ENCODE data around the gene SDSL.

- TF ChIP-seq CTCF (conservative IDR thresholded peaks at IDR 0.05; ENCODE audit: low read depth, low read length): no peak
- no peak for TF ChIP-seq RAD21 (IDR thresholded peaks at IDR 0.05; ENCODE audit: low read length)
- no peak for TF ChIP-seq BHLHE40 (IDR thresholded peaks at IDR 0.05; ENCODE audit: low read depth, low read length)
These were observed 28.4 kb upstream of the SDSL start for GRCh38 chr12:113393749-113394148.
